ENCODE results near the gene MAPK8.
A peak's percentile ranks its signal among the peaks of the same experiment; 100 is the strongest.

The MAPK8 gene

GRCh38 chr10:48442090-48442808 is 135.8 kb downstream of the MAPK8 start:
- no peak for TF ChIP-seq CTCF (conservative IDR thresholded peaks at IDR 0.05; ENCODE audit: low read length)
- DNase-seq (ENCODE audit: low read depth): no peak
- H3K4me3 ChIP-seq (ENCODE audit: low read length): no peak overlapping the region

- no peak for DNase-seq (ENCODE audit: low read depth)
- TF ChIP-seq CTCF (conservative IDR thresholded peaks at IDR 0.05; ENCODE audit: low read length): no peak
- no peak overlapping the region for H3K4me3 ChIP-seq (ENCODE audit: low read length)
Measured at GRCh38 chr10:48442809-48443177, 136.3 kb downstream of the MAPK8 start.

GRCh38 chr10:48444266-48444665 is 137.8 kb downstream of the MAPK8 start:
- peak; percentile 29 for DNase-seq (ENCODE audit: low read depth)
- peak; percentile 24; the same call in 1 of the 2 replicates for TF ChIP-seq CTCF (conservative IDR thresholded peaks at IDR 0.05; ENCODE audit: low read length)
- H3K4me3 ChIP-seq (ENCODE audit: low read length): no peak overlapping the region

- no peak overlapping the region for H3K4me3 ChIP-seq (ENCODE audit: low read length)
- no peak for TF ChIP-seq CTCF (conservative IDR thresholded peaks at IDR 0.05; ENCODE audit: low read length)
- no peak for DNase-seq (ENCODE audit: low read depth)
Measured at GRCh38 chr10:48444861-48445841, 138.7 kb downstream of the MAPK8 start.

GRCh38 chr10:48445932-48446331 is 139.5 kb downstream of the MAPK8 start:
- no peak for DNase-seq (ENCODE audit: low read depth)
- no peak overlapping the region for H3K4me3 ChIP-seq (ENCODE audit: low read length)
- no peak for TF ChIP-seq CTCF (conservative IDR thresholded peaks at IDR 0.05; ENCODE audit: low read length)

GRCh38 chr10:48446785-48447184 is 140.3 kb downstream of the MAPK8 start:
- DNase-seq (ENCODE audit: low read depth): no peak
- no peak for TF ChIP-seq CTCF (conservative IDR thresholded peaks at IDR 0.05; ENCODE audit: low read length)
- no peak overlapping the region for H3K4me3 ChIP-seq (ENCODE audit: low read length)

Measured in AG10803 (cell line).